ENCODE data around the gene XNDC1N.

The XNDC1N gene

DNA sequence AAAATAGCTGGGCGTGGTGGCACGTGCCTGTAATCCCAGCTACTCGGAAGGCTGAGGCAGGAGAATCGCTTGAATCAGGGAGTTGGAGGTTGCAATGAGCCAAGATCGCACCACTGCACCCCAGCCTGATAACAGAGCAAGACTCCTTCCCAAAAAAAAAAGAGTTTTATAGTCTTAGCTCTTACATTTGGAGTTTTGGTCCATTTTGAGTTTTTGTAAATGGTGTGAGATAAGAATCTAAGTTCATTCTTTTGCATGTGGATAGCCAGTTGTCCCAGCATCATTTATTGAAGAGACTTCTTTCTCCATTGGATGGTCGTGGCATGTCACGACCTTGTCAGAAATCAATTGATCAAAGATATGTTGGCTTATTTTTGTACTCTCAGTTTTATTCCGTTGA lies 35.1 kb upstream of the XNDC1N start:
- TF ChIP-seq, protein P1, sequence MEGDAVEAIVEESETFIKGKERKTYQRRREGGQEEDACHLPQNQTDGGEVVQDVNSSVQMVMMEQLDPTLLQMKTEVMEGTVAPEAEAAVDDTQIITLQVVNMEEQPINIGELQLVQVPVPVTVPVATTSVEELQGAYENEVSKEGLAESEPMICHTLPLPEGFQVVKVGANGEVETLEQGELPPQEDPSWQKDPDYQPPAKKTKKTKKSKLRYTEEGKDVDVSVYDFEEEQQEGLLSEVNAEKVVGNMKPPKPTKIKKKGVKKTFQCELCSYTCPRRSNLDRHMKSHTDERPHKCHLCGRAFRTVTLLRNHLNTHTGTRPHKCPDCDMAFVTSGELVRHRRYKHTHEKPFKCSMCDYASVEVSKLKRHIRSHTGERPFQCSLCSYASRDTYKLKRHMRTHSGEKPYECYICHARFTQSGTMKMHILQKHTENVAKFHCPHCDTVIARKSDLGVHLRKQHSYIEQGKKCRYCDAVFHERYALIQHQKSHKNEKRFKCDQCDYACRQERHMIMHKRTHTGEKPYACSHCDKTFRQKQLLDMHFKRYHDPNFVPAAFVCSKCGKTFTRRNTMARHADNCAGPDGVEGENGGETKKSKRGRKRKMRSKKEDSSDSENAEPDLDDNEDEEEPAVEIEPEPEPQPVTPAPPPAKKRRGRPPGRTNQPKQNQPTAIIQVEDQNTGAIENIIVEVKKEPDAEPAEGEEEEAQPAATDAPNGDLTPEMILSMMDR (conservative IDR thresholded peaks at IDR 0.05; ENCODE audit: low read depth, low read length) = no peak
- no peak overlapping the region for H3K4me3 ChIP-seq (ENCODE audit: low read depth, low read length)
- no peak for DNase-seq (ENCODE audit: low read depth)

DNA sequence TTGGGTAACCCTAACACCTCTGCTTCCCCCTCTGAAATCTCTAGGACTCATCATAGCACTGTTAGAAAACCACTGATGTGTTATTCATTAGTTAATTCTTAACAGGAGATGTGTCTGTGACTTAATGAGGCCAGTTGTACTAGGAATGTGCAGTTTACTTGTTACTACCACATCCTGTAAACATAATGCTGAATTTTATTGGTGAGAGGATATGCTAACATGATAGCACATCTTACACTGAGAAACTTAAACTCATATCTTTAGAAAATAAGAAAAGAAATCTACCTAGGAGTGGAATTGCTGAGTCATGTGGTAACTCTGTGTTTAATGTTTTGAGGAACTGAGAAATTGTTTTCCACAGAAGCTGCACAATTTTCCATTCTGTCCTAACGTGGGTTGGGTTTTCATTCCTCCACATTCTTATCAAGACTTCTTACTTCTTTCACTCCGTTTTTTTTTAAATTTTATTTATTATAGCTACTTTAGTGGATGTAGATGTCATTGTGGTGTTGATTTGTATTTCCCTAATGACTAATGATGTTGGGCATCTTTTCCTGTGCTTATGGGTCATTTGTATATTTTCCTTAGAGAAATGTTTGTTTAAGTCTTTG lies 34.1 kb upstream of the XNDC1N start:
- peak; percentile 74 for DNase-seq (ENCODE audit: low read depth)
- no peak overlapping the region for H3K4me3 ChIP-seq (ENCODE audit: low read depth, low read length)
- TF ChIP-seq, protein P1 (conservative IDR thresholded peaks at IDR 0.05; ENCODE audit: low read depth, low read length) = no peak

DNA sequence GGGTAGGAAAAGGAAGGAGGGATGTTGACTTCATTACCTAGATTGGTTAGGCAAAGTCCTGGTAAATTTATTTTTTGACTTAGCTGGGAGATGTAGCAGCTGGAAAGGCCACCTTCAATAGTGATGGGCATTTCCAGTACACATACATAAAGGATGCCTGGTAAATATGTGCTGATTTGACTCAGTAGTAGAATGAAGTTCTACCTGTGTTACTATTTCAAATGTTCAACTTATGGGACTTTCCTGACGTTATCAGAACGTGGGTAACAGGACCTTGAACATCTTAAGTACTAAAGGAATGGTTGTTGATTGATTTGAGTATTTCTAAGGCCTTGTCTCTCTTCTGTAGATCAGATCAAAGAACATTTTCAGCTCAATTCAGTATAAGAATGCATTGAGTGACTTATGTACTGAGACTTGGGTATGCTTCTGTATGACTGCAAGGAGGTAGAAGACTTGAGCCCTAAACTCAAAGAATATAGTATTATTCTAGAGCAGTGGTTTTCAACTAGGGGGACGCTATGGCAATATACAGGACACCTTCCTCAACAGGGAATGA lies 27.6 kb upstream of the XNDC1N start:
- H3K4me3 ChIP-seq (ENCODE audit: low read depth, low read length) = no peak overlapping the region
- DNase-seq (ENCODE audit: low read depth) = no peak
- TF ChIP-seq, protein P1 (conservative IDR thresholded peaks at IDR 0.05; ENCODE audit: low read depth, low read length) = no peak

DNA sequence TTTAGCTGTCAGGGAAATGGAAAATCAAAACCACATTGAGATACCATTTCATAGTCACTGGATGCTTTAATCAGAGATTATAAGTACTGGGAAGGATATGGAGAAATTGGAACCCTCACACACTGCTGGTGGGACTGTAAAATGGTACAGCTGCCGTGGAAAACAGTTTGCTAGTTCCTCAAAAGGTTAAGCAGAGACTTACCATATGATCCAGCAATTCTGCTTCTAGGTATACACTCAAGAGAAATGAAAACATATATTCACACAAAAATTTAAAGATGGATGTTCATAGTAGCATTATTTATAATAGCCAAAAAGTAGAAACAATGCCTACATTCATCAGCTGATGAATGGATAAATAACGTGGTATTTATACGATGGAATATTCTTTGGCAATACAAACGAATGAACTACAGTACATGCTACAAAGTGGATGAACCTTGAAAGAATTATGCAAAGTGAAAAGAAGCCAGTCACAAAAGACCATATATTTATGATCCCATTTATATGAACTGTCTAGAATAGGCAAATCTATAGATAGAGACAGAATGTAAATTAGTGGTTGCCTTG lies 23.4 kb upstream of the XNDC1N start:
- TF ChIP-seq, protein P1 (conservative IDR thresholded peaks at IDR 0.05; ENCODE audit: low read depth, low read length) = no peak
- DNase-seq (ENCODE audit: low read depth) = no peak

DNA sequence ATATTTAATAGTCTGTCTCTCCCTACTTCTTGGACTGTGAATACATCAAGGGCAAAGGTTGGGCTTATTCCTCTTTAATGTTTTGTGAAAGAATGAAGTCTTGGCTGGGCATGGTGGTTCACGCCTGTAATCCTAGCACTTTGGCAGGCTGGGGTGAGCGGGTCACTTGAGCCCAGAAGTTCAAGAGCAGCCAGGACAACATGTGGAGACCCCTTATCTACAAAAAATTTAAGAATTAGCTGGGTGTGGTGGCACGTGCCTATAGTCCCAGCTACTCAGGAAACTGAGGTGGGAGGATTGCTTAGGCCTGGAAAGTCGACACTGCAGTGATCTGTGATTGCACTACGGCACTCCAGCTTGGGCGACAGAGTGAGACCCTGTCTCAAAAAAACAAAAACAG lies 20.6 kb upstream of the XNDC1N start:
- TF ChIP-seq, protein P1 (conservative IDR thresholded peaks at IDR 0.05; ENCODE audit: low read depth, low read length) = no peak
- DNase-seq (ENCODE audit: low read depth) = no peak
- no peak overlapping the region for H3K4me3 ChIP-seq (ENCODE audit: low read depth, low read length)

More for the DNA sequence above, 23.4 kb upstream of the XNDC1N start:
- H3K4me3 ChIP-seq (ENCODE audit: low read depth, low read length) = no peak overlapping the region

DNA sequence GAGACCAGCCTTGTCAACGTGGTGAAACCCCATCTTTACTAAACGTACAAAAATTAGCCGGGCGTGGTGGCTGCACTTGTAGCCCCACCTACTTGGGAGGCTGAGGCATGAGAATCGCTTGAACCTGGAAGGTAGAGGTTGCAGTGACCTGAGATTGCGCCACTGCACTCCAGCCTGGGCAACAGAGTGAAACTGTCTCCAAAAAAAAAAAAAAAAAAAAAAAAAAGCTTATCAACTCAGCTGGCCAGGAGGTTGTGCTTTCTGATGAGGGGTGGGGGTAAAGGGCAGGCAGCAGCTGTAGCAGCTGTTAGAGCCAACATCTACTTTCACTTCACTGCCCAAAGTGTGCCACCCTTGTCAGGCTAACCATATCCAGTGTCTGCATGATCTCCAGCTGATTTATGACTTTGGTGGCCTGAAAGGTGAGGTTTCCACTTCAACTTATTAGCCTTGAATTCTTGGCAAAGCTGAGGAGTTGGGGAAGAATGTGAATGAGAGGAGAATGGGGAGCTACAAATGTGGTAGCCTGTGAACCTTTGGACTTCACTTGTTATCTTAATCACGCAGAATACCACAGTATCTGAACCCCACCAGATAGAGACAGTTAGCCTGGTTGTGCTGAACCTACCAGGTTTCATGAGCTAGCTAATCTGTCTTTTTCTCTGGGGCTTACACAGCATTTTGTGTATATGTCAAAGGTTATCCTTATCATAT lies 20.1 kb upstream of the XNDC1N start:
- TF ChIP-seq, protein P1 (conservative IDR thresholded peaks at IDR 0.05; ENCODE audit: low read depth, low read length) = no peak
- no peak for DNase-seq (ENCODE audit: low read depth)
- no peak overlapping the region for H3K4me3 ChIP-seq (ENCODE audit: low read depth, low read length)

Measured in choroid plexus epithelial cell (primary cell).